Ishikawa (cell line): ENCODE measurements around the gene ANAPC5.

ENCODE experiments used
- CEBPB ChIP-seq: IDR thresholded peaks from 2 replicates; pipeline ENCODE4 v1.6.1; 2012
- CREB1 ChIP-seq: IDR thresholded peaks from 2 replicates; pipeline ENCODE4 v1.6.1; 2012; ENCODE audit warnings: low read depth
- EGR1 ChIP-seq: IDR thresholded peaks from 2 replicates; pipeline ENCODE4 v1.6.1; 2012
- EP300 ChIP-seq: IDR thresholded peaks from 2 replicates; pipeline ENCODE4 v1.6.1; 2012; ENCODE audit warnings: borderline replicate concordance
- FOXM1 ChIP-seq: IDR thresholded peaks from 2 replicates; pipeline ENCODE4 v1.6.1; 2012; ENCODE audit warnings: low read depth, borderline replicate concordance
- NFIC ChIP-seq: IDR thresholded peaks from 2 replicates; pipeline ENCODE4 v1.6.1; 2012
- RAD21 ChIP-seq: IDR thresholded peaks from 2 replicates; pipeline ENCODE4 v1.6.1; 2012; ENCODE audit warnings: low read depth
- REST ChIP-seq: IDR thresholded peaks from 2 replicates; pipeline ENCODE4 v1.6.1; 2012; ENCODE audit warnings: low read depth, mild to moderate bottlenecking
- TAF1 ChIP-seq: IDR thresholded peaks from 2 replicates; pipeline ENCODE4 v1.6.1; 2012; ENCODE audit warnings: low read depth, mild to moderate bottlenecking
- TCF12 ChIP-seq: IDR thresholded peaks from 2 replicates; pipeline ENCODE4 v1.6.1; 2012; ENCODE audit warnings: low read depth
- TEAD4 ChIP-seq: IDR thresholded peaks from 2 replicates; pipeline ENCODE4 v1.6.1; 2012
- USF1 ChIP-seq: IDR thresholded peaks from 2 replicates; pipeline ENCODE4 v1.6.1; 2012
- YY1 ChIP-seq: IDR thresholded peaks from 2 replicates; pipeline ENCODE4 v1.6.1; 2012; ENCODE audit warnings: low read depth
- ZBTB7A ChIP-seq: IDR thresholded peaks from 2 replicates; pipeline ENCODE4 v1.6.1; 2012; ENCODE audit warnings: low read depth
- TF ChIP-seq, protein P1 (sequence below): IDR thresholded peaks from 2 replicates; pipeline ENCODE4 v1.6.1; 2012

ANAPC5 gene

DNA sequence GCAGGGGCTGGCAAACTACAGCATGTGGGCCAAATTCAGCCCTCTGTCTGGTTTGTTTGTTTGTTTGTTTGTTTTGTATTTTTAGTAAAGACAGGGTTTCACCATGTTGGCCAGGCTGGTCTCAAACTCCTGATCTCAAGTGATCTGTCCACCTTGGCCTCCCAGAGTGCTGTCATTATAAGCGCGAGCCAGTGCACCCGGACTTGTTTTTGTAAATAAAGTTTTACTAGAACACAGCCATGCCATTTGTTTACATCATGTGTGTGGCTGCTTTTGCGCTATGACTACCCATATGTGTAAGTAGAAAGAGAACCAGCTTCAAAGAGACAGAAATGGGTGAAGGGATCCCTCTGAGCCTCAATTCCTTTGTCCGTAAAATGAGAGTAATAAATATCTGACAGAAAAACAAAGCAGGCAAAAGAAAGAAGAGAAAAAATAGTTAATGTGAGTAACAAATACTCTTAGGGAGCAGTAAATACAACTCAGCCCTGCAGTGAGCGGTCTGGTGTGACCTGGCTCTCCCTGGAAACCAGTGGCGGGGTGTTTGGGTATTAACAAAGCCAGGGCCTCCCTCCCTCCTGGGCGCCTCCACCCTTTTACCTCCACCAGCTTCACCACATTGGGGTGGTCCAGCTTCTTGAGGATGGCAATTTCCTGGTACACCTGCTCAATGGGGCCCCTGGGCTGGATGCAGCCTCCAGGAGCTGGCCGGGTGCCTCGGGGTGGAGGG lies 88.8 kb downstream of the ANAPC5 start:
- TF ChIP-seq REST (no peak), TCF12 (no peak), ZBTB7A (no peak), NFIC (no peak), TAF1 (no peak), USF1 (no peak), CREB1 (no peak), FOXM1 (no peak), TEAD4 (no peak), RAD21 (no peak), EGR1 (no peak), YY1 (no peak), EP300 (no peak), CEBPB (no peak)
- TF ChIP-seq, protein P1, sequence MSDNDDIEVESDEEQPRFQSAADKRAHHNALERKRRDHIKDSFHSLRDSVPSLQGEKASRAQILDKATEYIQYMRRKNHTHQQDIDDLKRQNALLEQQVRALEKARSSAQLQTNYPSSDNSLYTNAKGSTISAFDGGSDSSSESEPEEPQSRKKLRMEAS: no peak

GRCh38 chr12:121261398-121261797 lies 90.8 kb downstream of the ANAPC5 start:
- no peak for TF ChIP-seq CEBPB
- no peak for TF ChIP-seq TCF12
- no peak for TF ChIP-seq FOXM1
- TF ChIP-seq NFIC: no peak
- no peak for TF ChIP-seq EGR1
- no peak for TF ChIP-seq YY1
- TF ChIP-seq ZBTB7A: no peak
- TF ChIP-seq TAF1: no peak
- TF ChIP-seq TEAD4: no peak
- TF ChIP-seq, protein P1: no peak
- no peak for TF ChIP-seq REST
- no peak for TF ChIP-seq USF1
- TF ChIP-seq RAD21: no peak
- TF ChIP-seq CREB1: no peak
- TF ChIP-seq EP300: no peak

GRCh38 chr12:121260091-121260490 lies 92.1 kb downstream of the ANAPC5 start:
- TF ChIP-seq REST (no peak), NFIC (no peak), USF1 (no peak), RAD21 (no peak), EP300 (no peak), TEAD4 (no peak), TCF12 (no peak), CEBPB (no peak), TAF1 (no peak), FOXM1 (no peak)
- TF ChIP-seq, protein P1: no peak

- TF ChIP-seq CREB1 (no peak), REST (no peak), NFIC (no peak), EP300 (no peak), USF1 (no peak), CEBPB (no peak), YY1 (no peak), TCF12 (no peak), FOXM1 (no peak)
- TF ChIP-seq, protein P1: no peak
Measured at GRCh38 chr12:121259074-121259473, 93.1 kb downstream of the ANAPC5 start.
